Endothelial cell of umbilical vein (primary cell): ENCODE data around the gene LMF1.

Experiments used
- EZH2 ChIP-seq: IDR thresholded peaks from 2 replicates; pipeline ENCODE4 v1.6.1; 2012; ENCODE audit warnings: borderline replicate concordance, low read depth, mild to moderate bottlenecking, moderate library complexity, low read length, inconsistent platforms; ENCODE audit not compliant: severe bottlenecking
- MYC ChIP-seq: IDR thresholded peaks from one replicate; pipeline ENCODE4 v1.6.1; 2011; ENCODE audit warnings: mild to moderate bottlenecking, low read depth, low read length
- POLR2A ChIP-seq: IDR thresholded peaks from 2 replicates; pipeline ENCODE4 v1.6.1; 2012; ENCODE audit warnings: low read depth, mild to moderate bottlenecking, control low read depth, low read length
- TF ChIP-seq, protein P1 (sequence below), 2 donors: IDR thresholded peaks; 1 replicate in 1 of 2; 2 replicates in 1 of 2; pipeline ENCODE4 v1.5.1; 2011; ENCODE audit warnings: low read length in 2 of 2, mild to moderate bottlenecking in 2 of 2, moderate library complexity in 2 of 2, control low read depth in 1 of 2, inconsistent platforms in 1 of 2, low read depth in 1 of 2; ENCODE audit not compliant: insufficient read depth in 1 of 2; ENCODE audit errors: extremely low read depth in 1 of 2

DNA sequence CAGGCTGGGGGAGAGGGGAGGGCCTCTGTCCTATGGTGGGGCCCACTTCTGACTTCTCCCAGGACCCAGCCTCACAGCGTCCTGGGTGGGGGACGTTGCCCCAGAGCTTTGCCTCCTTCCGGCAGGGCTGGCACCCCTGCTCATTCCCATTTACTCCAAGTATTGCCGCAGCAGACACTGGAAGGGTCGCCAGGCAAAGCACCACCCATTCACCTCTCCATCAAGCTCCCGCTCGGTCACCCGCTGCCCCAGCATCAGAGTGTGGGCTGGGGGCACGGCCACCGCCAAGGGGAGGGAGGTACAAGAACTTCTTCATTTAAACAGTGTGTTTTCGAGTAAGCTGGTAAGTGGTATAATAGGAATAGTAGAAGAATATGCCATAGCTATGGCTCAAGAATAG is 117.5 kb downstream of the LMF1 start:
- TF ChIP-seq, protein P1, sequence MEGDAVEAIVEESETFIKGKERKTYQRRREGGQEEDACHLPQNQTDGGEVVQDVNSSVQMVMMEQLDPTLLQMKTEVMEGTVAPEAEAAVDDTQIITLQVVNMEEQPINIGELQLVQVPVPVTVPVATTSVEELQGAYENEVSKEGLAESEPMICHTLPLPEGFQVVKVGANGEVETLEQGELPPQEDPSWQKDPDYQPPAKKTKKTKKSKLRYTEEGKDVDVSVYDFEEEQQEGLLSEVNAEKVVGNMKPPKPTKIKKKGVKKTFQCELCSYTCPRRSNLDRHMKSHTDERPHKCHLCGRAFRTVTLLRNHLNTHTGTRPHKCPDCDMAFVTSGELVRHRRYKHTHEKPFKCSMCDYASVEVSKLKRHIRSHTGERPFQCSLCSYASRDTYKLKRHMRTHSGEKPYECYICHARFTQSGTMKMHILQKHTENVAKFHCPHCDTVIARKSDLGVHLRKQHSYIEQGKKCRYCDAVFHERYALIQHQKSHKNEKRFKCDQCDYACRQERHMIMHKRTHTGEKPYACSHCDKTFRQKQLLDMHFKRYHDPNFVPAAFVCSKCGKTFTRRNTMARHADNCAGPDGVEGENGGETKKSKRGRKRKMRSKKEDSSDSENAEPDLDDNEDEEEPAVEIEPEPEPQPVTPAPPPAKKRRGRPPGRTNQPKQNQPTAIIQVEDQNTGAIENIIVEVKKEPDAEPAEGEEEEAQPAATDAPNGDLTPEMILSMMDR (IDR thresholded peaks at IDR 0.05; ENCODE audit: extremely low read depth in 1 of 2, insufficient read depth in 1 of 2, low read depth in 1 of 2, low read length in 2 of 2), result no peak
- TF ChIP-seq EZH2 (no peak), MYC (no peak), POLR2A (no peak)
